ENCODE measurements around the gene COX4I2. TPM values are rescaled to one million over a fixed set of nuclear protein-coding genes. Genes with fewer than 3 reads are reported as not detected.

The COX4I2 gene
- total RNA-seq, 2 experiments from 2014 or later, result not detected

- H3K27me3 Mint-ChIP-seq, result no peaks in the 10 kb centered on the region
- DNase-seq, result peak; percentile 64
Measured at GRCh38 chr20:31674895-31675827, 37.4 kb downstream of the COX4I2 start.

GRCh38 chr20:31675828-31676608 is 38.3 kb downstream of the COX4I2 start:
- H3K4me3 Mint-ChIP-seq, result peak overlapping the region; percentile 91
- DNase-seq, result peak; percentile 73
- H3K9me3 Mint-ChIP-seq, result no peaks in the 10 kb centered on the region
- peaks cover 80% of the 10 kb centered on the region for H3K36me3 Mint-ChIP-seq
- H3K27me3 Mint-ChIP-seq, result no peaks in the 10 kb centered on the region
- H3K27ac Mint-ChIP-seq, result peak overlapping the region; percentile 92
- peaks cover 86% of the 10 kb centered on the region for H3K4me1 Mint-ChIP-seq

More at GRCh38 chr20:31674895-31675827, 37.4 kb downstream of the COX4I2 start:
- Mint-ChIP-seq H3K4me1 (peaks cover 80% of the 10 kb centered on the region), H3K36me3 (peaks cover 75% of the 10 kb centered on the region), H3K9me3 (no peaks in the 10 kb centered on the region), H3K4me3 (peak overlapping the region; percentile 91), H3K27ac (peak overlapping the region; percentile 92)

- no peaks in the 10 kb centered on the region for H3K9me3 Mint-ChIP-seq
- H3K4me1 Mint-ChIP-seq, result peaks cover 88% of the 10 kb centered on the region
- peak overlapping the region; percentile 91 for H3K4me3 Mint-ChIP-seq
- H3K36me3 Mint-ChIP-seq, result peaks cover 81% of the 10 kb centered on the region
- H3K27me3 Mint-ChIP-seq, result no peaks in the 10 kb centered on the region
- DNase-seq, result no peak
- peak overlapping the region; percentile 92 for H3K27ac Mint-ChIP-seq
Measured at GRCh38 chr20:31676609-31676989, 38.9 kb downstream of the COX4I2 start.

- peak overlapping the region; percentile 6 for H3K4me3 Mint-ChIP-seq
- H3K9me3 Mint-ChIP-seq, result no peaks in the 10 kb centered on the region
- DNase-seq, result no peak
- H3K27me3 Mint-ChIP-seq, result no peaks in the 10 kb centered on the region
- peaks cover 86% of the 10 kb centered on the region for H3K4me1 Mint-ChIP-seq
- peak overlapping the region; percentile 92 for H3K27ac Mint-ChIP-seq
- H3K36me3 Mint-ChIP-seq, result peaks cover 79% of the 10 kb centered on the region
Measured at GRCh38 chr20:31677553-31678260, 40.0 kb downstream of the COX4I2 start.

- H3K36me3 Mint-ChIP-seq, result peaks cover 80% of the 10 kb centered on the region
- H3K27ac Mint-ChIP-seq, result peak overlapping the region; percentile 92
- no peaks in the 10 kb centered on the region for H3K27me3 Mint-ChIP-seq
- H3K4me1 Mint-ChIP-seq, result peaks cover 89% of the 10 kb centered on the region
- no peak for DNase-seq
- H3K4me3 Mint-ChIP-seq, result peak overlapping the region; percentile 26
- no peaks in the 10 kb centered on the region for H3K9me3 Mint-ChIP-seq
Measured at GRCh38 chr20:31678389-31679356, 41.0 kb downstream of the COX4I2 start.

GRCh38 chr20:31679357-31680285 is 41.9 kb downstream of the COX4I2 start:
- no peak for DNase-seq
- no peak overlapping the region for H3K4me3 Mint-ChIP-seq
- peaks cover 81% of the 10 kb centered on the region for H3K36me3 Mint-ChIP-seq
- no peaks in the 10 kb centered on the region for H3K9me3 Mint-ChIP-seq
- no peaks in the 10 kb centered on the region for H3K27me3 Mint-ChIP-seq
- peak overlapping the region; percentile 92 for H3K27ac Mint-ChIP-seq
- peaks cover 89% of the 10 kb centered on the region for H3K4me1 Mint-ChIP-seq

GRCh38 chr20:31680286-31681127 is 42.8 kb downstream of the COX4I2 start:
- Mint-ChIP-seq H3K9me3 (no peaks in the 10 kb centered on the region), H3K27me3 (no peaks in the 10 kb centered on the region), H3K36me3 (peaks cover 81% of the 10 kb centered on the region), H3K27ac (peak overlapping the region; percentile 69), H3K4me1 (peaks cover 89% of the 10 kb centered on the region), H3K4me3 (no peak overlapping the region)
- no peak for DNase-seq

GRCh38 chr20:31681128-31681727 is 43.5 kb downstream of the COX4I2 start:
- Mint-ChIP-seq H3K36me3 (peaks cover 81% of the 10 kb centered on the region), H3K4me1 (peaks cover 89% of the 10 kb centered on the region), H3K27ac (peak overlapping the region; percentile 69), H3K4me3 (no peak overlapping the region), H3K9me3 (no peaks in the 10 kb centered on the region), H3K27me3 (no peaks in the 10 kb centered on the region)
- DNase-seq, result no peak

- H3K4me1 Mint-ChIP-seq, result peaks cover 89% of the 10 kb centered on the region
- H3K27ac Mint-ChIP-seq, result peak overlapping the region; percentile 69
- H3K36me3 Mint-ChIP-seq, result peaks cover 82% of the 10 kb centered on the region
- H3K9me3 Mint-ChIP-seq, result no peaks in the 10 kb centered on the region
- DNase-seq, result no peak
- H3K27me3 Mint-ChIP-seq, result no peaks in the 10 kb centered on the region
- no peak overlapping the region for H3K4me3 Mint-ChIP-seq
Measured at GRCh38 chr20:31681769-31682168, 44.1 kb downstream of the COX4I2 start.

- no peak for DNase-seq
- Mint-ChIP-seq H3K27ac (no peak overlapping the region), H3K9me3 (no peaks in the 10 kb centered on the region), H3K4me1 (peaks cover 90% of the 10 kb centered on the region), H3K4me3 (no peak overlapping the region), H3K36me3 (peaks cover 84% of the 10 kb centered on the region), H3K27me3 (no peaks in the 10 kb centered on the region)
Measured at GRCh38 chr20:31682352-31682751, 44.6 kb downstream of the COX4I2 start.

GRCh38 chr20:31682927-31683326 is 45.2 kb downstream of the COX4I2 start:
- Mint-ChIP-seq H3K4me1 (peaks cover 86% of the 10 kb centered on the region), H3K27me3 (no peaks in the 10 kb centered on the region), H3K27ac (peak overlapping the region; percentile 78), H3K9me3 (no peaks in the 10 kb centered on the region), H3K4me3 (peak overlapping the region; percentile 0), H3K36me3 (peaks cover 81% of the 10 kb centered on the region)
- no peak for DNase-seq
